ENCODE data around the gene AJUBA.
"Not testable (repeated sequence)": the region's sequence is repeated elsewhere in the genome, so short reads cannot be mapped to it uniquely, and the experiment has no call there.

AJUBA gene

DNA sequence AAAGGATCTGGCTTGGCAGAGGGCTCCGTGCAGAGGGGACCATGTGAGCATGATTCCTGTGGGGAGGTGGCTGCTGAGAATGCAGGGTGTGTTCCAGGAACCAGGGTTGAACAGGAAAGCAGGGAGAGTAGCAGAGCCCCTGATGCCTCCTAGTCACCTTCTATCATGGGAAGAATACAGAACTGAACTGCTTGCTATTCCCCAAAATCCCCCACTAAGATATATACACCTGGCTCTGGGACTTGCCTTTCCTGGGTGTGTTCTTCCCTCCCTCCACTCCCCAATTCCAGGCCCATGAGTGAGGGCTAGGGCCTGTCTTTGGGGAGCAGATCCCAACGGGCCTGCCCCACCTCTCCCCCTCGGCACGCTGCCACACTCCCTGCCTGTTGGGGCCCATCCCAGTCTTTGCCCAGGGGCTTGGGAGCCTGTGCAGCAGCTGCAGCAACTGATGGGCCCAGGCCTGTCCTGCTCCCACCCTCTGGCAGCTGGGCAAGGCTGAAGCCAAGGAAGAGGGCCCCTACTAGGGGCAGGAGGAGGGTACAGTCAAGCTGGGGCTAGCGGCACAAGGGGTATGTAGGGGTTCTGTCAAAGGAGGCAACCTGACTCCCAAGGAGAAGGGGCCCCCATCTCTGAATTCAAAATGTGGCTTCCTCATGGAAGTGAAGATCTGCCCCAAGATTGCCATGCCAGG is 3.2 kb downstream of the AJUBA start:
- no peak for DNase-seq

DNA sequence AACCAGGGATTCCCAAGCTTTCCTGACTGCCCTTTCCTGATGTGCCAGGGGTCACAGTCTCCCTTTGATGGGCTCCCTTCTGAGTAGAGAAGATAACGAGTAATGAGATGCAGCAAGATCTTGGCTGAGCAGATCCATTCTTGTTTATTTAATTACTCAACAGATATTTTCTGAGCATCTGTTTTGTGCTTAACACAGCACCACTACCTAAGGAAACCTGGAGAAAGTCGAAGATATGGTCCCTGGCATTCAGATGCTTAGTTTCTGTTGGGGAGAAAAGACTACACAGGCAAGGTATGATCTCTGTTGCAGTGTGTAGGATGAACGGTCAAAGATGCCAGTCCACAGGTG is 3.9 kb downstream of the AJUBA start:
- no peak for DNase-seq

DNA sequence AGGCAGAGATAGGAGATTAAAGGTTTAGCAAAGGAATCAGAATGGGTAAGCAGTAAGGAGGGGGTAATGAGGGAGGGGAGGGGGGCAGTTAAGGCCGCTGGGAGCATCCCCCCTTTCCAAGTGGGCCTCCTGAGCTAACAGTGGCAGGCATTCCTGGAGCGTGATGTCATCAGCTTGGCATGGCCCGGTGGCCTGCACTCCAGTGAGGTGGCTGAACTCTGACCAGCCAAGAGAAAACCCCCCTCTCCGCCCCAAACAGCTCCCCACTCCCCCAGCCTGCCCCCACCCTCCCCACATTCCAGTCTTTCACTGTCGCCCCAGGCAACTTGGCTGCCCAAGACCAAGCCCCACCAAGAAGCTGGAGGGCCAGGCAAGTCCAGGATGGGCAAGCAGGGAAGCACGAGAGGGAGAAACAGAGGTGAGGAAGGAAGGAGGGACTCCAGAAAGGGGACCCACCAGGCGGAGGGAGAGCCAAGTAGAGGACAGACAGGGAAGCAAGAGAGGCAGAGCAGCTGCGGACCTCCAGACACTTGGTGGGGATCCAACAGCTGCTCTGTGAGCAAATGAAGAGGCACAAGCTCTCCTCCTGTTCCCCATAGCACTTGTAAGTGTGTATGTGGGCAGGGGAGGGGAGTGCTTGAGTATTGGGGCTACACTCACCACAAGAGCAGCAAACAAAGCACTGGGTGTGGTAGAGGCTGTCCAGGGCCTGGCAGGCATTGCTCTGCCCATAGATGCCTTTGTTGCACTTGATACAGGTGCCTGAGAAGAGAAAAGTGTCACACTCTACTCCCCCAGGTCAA is 4.5 kb downstream of the AJUBA start:
- DNase-seq: no peak

DNA sequence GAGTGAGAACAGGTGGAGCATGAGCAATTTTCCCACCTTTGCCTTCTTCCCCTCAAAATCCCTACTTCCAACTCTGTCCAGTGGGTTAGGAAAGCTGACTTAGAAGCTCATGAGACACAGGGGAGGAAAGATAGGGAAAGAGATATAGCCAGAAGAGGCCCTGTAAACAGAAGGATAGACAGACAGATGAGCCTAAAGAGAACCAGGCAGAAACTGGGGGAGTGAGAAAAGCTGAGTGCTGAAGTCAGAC is 5.0 kb downstream of the AJUBA start:
- DNase-seq: no peak

DNA sequence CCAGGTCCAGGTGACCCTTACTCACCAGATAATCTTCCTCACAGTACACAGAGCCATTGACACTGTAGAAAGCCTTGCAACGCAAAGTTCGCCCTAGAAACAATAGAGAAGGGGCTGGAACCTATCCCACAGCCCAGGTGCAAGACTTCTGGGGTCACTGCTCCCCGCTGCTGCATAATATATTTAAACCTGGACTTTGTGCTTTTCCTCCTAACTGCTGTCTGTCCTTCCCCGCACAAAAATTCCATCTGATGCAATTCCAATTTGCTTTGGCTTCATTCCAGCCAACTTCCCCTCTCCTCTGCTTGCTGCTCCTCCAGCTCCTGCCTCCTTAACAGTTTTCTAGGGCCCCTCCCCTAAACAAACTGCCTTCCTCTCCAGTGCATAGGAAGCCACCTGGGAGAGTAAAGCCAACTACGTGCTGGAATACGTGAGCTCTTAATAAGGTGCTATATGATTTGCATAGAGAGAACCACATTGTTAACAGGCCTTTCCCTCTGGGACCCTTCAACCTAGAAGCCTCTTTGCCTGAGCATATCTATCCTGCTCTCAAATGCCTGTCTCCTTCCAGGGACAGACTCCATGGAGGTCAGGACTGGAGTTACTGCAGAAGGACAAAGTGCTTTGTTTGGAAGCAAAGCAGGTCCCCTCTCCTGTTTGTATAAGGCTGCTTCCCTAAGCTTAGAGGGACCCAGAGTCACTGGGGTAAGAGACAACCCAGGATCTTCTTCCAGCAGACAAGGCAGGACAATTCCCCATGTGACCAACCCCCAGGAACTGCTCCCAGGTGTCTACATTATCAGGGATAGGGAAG is 5.5 kb downstream of the AJUBA start:
- DNase-seq: no peak

DNA sequence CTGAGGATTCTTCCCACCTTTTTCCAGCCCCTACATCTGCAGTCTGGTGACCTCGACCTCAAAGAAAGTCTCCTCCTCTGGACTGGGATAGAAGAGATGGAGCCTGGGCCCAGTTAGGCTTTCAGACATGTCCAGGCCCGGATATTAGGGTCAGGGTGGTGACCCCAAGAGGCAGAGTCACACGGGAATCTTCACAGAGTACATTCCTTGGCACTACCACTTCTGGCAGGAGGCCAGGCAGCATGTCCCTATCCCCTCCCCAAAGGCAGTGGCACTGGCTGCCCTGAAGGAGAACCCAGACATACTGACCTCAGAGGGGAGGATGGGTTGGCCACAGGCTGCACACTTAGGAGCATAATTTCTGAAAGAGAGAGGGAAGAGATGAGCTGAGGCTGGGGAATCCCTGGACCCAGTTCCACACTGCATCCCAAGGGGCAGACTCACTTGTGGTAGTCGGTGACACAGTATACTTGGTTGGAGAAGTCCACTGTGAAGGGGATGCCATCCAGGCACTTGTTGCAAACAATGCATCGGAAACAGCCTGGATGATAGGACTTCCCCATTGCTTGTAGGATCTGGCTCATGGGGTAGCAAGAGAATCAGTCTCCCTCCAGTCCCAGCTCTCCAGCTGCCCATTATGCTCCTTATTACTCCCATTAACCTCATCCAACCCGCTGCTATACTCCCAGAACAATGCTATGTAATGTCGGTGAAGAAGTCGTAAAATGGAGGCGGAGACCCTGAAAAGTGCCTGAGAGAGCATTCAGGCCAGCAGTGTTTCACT is 7.6 kb downstream of the AJUBA start:
- no peak for DNase-seq

DNA sequence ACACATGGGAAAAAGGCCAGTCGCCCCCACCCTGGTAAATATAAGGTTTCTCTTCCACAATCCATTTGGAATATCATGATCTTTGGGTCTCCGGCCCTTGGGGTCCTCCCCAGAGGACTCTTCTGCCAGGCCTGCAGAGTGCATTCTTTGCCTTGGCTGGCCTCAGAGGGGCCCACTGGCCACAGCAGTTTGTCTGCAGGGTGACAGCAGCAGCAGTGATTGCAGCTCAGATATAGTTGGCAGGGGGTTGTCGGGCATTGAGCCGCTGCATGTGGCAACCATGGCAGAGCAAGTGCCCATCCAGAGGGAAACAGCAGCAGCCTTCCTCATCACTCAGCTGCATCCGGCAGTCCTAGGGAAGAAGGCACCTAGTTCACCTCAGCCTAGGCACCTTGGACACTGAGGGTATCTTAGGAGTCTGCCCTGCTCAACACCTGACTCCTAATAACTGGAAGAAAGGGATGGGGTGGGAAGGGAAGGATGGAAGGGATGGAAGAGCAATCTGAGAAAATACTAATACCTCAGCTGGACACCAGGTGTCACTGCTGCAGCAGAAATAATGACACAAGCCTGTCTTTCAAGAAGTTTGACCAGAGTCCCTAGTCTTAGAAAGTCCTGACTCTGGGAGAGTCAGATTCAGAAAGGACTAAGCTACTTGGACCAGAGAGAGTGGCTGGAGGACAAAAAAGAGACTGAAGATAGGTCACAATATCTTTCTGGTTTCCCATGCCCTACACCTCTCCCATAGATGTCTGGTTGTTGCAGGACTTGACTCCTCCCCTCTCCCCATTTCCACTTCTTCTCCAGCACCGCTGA is 8.9 kb downstream of the AJUBA start:
- DNase-seq: peak; percentile 14

DNA sequence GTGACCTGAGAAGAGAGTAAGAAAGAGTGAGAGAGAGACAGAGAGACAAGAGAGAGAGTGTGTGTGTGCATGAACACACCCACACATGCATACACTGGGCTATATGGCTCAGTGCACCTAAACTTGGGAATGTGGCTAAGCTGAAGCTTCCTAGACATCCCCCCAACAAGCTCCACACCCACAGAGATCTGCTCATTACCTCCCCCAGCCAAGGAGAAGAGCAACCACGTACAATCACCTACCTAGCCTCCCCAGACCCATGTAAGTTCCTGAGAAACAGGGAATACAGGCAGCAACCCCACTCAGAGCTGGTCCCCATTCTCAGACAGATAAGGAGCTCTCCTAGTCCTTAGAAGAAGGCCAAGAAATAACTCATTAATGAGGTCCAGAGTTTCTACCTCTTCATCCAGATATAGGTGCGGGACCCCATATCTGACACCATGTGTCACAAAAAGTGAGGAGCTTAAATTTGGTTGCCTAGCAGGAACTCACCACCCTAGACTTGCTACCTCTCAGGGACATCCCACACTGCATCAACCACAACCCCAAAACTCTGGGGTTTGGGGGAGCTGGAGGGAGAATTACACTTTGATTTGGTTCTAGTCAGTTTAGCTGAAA is 9.9 kb downstream of the AJUBA start:
- DNase-seq: no peak

DNA sequence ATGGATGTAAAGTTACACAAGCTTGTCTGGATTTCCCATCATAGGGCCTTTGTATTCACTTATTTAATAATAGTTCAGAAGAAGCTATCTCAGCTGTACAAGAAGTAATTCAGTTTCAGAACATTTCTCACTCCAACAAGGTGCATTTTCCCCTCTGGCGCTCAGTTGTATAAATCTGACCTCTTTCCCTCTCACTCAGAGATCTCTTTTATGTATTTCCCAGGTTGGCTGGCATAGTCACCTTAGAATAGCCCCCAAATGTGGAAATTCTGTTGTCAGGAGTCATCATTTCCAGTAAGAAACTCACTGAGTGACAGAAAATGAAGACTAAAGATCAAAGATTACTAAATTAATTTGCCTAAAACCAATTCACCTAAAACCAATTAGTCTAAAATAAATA is 11.2 kb downstream of the AJUBA start:
- no peak for DNase-seq

DNA sequence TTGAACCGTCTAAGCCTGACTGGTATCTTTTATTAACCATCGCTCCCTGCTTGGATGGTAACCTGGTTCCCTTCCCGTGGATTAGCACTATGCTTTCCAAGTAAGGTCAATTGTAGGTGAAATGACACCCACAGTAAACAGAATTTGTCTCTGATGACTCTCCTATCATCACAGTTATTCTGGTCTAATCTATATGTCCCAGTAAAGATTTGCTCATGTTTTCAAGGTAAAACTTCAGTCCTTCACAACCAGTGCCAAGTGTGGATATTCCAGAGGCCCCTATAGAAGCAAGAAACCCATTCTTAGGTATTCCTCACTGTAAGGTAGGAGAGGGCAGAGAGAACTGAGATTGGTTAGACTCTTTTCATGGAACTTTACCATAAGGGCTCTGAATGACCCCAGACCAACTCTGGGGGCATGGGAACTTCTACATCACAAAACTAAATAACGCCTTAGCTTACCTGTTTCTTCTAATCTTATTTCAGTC is 15.5 kb downstream of the AJUBA start:
- no peak for DNase-seq

DNA sequence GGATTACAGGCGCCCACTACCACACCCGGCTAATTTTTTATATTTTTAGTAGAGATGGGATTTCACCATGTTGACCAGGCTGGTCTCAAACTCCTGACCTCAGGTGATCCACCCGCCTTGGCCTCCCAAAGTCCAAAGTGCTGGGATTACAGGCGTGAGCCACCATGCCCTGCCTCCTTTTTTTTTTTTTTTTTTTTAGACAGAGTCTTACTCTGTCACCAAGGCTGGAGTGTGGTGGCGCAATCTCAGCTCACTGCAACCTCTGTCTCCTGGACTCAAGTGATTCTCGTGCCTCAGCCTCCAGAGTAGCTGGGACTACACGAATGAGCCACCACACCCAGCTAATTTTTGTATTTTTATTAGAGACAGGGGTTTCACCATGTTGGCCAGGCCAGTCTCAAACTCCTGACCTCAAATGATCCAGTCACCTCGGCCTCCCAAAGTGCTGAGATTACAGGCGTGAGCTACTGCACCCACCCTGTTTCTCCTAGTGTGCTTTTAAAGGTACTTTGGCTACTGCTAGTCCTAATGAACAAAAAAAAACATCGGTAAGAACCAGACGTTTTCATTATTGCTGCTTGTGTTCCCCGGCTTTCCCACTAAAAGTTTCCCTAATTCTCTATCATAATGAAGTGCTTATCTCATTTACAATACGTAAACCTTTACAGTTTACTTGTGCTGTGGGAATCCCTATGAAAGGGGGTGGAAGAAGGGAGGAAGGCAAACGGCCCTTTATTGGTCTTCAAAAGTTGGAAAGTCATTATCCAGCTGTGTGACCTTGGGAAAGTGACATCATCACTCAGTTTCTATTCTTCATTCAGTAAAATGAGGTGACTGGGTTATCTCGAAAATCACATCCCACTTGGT is 16.2 kb downstream of the AJUBA start:
- DNase-seq: not testable (repeated sequence)

DNA sequence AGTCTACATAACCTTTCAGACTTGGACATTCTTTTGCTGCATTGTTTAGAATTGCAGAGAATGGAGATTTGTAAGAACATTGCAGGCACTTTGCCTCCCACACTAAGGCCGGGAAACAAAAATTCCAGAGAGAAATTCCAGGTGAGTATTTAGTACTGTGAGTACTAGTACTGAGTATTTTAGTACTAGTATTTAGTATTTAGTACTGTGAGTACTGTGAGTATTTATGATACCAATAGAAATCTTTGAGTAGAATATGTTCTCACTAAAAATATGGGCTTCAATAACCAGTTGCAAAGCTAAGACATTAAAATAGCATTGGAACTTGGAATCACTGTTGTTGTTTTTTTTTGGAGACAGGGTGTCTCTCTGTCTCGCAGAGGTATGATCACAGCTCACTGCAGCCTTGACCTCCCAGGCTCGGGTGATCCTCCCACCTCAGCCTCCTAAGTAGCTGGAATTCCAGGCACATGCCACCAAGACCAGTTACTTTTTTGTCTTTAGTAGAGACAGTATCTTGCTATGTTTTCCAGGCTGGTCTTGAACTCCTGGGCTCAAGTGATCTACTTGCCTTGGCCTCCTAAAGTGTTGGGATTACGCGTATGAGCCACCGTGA is 20.2 kb downstream of the AJUBA start:
- DNase-seq: no peak

DNA sequence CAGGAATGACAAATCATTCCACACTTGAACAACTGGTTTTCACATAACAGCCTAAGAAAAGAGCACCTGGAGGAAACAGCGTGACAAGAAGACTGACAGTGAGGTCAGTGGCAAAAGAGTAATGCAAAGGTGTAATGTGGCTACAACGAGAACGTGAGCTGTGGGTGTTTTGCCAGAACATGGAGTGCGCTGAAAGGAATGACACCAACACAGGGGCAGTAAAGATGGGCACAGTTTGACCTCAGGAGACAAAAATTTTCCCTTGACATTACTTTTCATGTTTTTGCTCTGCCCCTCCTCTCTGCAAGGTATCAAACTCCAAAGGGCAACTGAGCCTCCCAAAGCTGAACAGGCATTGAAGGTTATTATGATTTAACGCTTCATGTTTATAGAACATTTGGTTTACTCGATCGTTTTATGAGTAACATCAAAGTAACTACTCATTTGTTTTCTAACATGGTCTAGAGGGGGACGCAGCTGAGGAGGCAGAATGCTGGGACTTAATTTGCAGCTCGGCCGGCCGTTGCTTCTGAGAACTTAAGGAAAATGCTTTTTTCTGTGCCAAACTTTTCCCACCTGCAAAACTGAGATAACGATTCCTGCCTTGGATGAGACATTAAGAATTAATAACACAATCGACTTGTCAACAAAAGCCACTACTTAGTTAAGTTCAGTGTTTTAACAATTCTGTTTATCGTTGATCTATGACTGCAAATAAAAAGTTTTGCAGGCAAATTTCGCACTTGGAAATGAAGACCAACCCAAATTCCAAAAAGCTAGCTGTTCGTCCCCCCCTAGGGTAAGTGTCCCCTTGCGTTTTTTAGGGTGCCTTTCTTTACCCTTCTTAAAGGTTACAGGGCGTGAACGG is 26.4 kb downstream of the AJUBA start:
- DNase-seq: no peak

DNA sequence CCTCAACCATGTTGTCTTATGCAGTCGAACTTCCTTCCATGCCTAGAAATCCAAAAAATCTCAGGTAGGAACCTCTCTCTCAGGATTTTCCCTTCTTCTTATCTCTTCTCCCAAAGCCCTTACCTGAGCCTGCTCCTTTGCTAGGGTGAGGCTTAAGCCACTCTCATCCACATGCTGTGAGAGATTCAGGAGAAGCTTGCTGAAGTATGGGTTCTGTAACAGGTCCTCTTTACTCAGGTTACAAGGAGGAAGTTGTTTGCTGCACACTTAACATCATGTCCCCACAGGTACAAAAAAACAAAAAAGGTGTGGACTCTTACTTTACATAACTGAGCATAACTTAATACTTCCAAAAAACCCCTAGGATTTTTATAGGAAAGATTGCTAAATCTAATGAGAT is 29.9 kb downstream of the AJUBA start:
- no peak for DNase-seq

DNA sequence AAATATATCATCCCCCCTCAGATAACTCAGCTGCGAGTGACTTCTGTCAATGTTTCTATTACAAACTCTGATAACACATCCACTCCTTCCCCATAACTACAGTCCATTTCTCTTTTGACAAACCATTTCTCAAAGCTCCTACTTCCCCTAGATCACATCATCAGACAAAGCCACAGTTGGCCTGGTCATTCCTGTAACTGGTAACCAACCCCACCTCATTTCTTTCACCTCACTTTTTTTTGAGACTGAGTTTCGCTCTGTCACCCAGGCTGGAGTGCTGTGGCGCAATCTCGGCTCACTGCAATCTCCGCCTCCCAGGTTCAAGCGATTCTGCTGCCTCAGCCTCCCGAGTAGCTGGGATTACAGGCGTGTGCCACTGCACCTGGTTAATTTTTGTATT is 30.6 kb downstream of the AJUBA start:
- DNase-seq: not testable (repeated sequence)

DNA sequence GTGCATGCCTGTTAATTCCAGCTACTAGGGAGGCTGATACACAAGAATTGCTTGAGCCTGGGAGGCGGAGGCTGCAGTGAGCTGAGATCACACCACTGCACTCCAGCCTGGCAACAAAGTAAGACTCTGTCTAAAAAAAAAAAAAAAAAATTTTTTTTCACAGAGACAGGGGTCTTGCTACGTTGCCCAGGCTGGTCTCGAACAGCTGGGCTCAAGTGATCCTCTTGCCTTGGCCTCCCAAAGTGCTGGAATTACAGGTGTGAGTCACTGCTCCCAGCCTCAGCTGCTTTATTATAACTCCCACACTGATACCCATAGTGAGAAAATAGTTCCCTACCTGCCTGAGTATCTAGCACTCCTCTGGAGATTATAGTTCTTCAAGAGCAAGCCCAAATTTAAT is 36.7 kb downstream of the AJUBA start:
- no peak for DNase-seq

DNA sequence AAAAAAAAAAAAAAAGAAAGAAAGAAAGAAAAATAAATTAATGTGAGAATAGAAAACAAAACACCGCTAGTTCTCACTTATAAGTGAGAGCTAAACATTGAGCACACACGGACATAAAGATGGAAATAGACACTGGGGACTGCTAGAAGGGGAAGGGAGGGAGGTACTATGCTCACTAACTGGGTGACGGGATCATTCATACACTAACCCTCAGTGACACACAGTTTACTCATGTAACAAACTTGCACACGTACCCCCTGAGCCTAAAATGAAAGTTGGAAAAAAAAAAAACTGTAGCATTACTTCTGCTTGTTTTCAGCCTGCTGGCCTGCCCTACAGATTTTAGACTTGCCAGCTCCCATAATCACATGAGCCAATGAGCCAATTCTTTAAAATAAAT is 42.7 kb downstream of the AJUBA start:
- DNase-seq: no peak

DNA sequence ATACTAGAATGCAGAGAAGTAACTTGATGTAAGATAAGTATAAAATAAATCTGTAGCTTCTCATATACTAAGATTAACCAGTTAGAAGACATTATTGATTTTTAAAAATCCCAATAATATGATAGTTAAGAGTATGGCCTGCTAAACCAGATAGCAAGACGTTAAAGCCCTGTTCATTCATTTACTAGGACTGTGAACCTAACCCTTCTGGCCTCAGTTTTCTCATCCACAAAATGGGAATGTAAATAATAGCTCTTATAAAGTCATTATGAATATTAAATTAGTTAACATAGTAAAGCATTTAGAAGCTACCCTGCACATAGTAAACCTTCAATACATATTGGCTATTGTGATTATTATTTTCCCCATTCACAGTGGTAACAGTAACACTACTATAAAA is 47.2 kb downstream of the AJUBA start:
- DNase-seq: no peak

DNA sequence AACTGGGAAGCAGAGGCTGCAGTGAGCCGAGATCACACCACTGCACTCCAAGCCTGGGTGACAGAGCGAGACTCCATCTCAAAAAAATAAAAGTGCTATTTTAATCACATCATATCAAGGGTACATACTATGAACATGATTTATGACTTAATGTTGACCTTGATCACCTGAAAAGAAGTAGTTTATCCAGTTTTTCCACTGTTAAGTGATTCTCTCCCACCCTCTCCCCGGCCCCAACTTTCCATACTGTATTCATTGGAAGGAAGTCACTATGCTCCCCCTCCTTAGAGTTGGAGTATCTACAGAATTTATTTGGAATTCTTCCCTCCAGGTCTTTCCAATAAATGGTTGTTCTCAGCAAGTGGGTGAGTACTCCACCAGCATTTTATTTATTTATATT is 50.2 kb downstream of the AJUBA start:
- DNase-seq: no peak

Measured in NCI-H748 treated with DMSO at 0.1 percent for 48 hours (cell line).